Panc1 (cell line): Measurements from ENCODE around the gene C12orf42. TPM values are rescaled to one million over a fixed set of nuclear protein-coding genes. Genes with fewer than 3 reads are reported as not detected.

ENCODE experiments used
- ATAC-seq: fragments of 200-7000 bp; cut with Tn5 transposase; 2 replicates; pipeline ENCODE4 v1.9.1; 2020; ENCODE audit warnings: mild to moderate bottlenecking, moderate library complexity
- BruUV-seq: library from RNA; stranded (reverse); fragments of 400-500 nt; replicated peaks from 2 replicates; lab custom pipeline; 2021; lab: Mats Ljungman, UMichigan
- CTCF ChIA-PET: fragments of 300-600 bp; sonication (Branson Sonifier 250); formaldehyde crosslinking; loops from one replicate; lab custom pipeline; 2022; ENCODE audit warnings: antibody characterized with exemption; lab: Charles Lee
- POLR2A ChIA-PET: fragments of 300-600 bp; sonication (Branson Sonifier 250); formaldehyde crosslinking; loops from one replicate; lab custom pipeline; 2022; ENCODE audit warnings: antibody characterized with exemption; lab: Charles Lee
- DNase-seq: peaks from one replicate; pipeline ENCODE4 v3.0.0-alpha.2; 2010; ENCODE audit warnings: low read depth, low spot score
- H3K27ac ChIP-seq: 2 replicates; pipeline ENCODE4 v1.5.1; 2011; ENCODE audit warnings: mild to moderate bottlenecking, low read length, inconsistent platforms
- H3K27me3 ChIP-seq: fragments of 200-500 bp; sonication (Bioruptor generic); 2 replicates; pipeline ENCODE4 v1.6.0; 2014; ENCODE audit warnings: low read length, inconsistent platforms; ENCODE audit not compliant: control insufficient read depth, insufficient read depth
- H3K36me3 ChIP-seq: fragments of 200-500 bp; sonication (Bioruptor generic); 2 replicates; pipeline ENCODE4 v1.5.1; 2014; ENCODE audit warnings: inconsistent platforms, mild to moderate bottlenecking, low read length, moderate library complexity; ENCODE audit not compliant: control insufficient read depth, insufficient read depth
- H3K4me1 ChIP-seq: 2 replicates; pipeline ENCODE4 v1.5.1; 2011; ENCODE audit warnings: inconsistent platforms, mild to moderate bottlenecking, low read length, moderate library complexity; ENCODE audit not compliant: control insufficient read depth, insufficient read depth
- H3K4me3 ChIP-seq, 2 experiments: 2 replicates each; pipeline ENCODE4 v1.5.1; 2011 to 2012; ENCODE audit warnings: low read depth in 2 of 2, low read length in 2 of 2, mild to moderate bottlenecking in 2 of 2, inconsistent platforms in 1 of 2, moderate library complexity in 1 of 2
- H3K9me3 ChIP-seq: fragments of 200-500 bp; sonication (Bioruptor generic); 2 replicates; pipeline ENCODE4 v1.5.1; 2014; ENCODE audit warnings: low read depth, mild to moderate bottlenecking, inconsistent platforms, low read length, moderate library complexity; ENCODE audit not compliant: control insufficient read depth, insufficient read depth
- CTCF ChIP-seq: fragments of 450-650 bp; IDR thresholded peaks from 2 replicates; pipeline ENCODE4 v1.5.1; 2017; ENCODE audit warnings: mild to moderate bottlenecking
- POLR2AphosphoS5 ChIP-seq: IDR thresholded peaks from 2 replicates; pipeline ENCODE4 v1.6.1; 2012; ENCODE audit warnings: mild to moderate bottlenecking, low read depth, low read length, moderate library complexity
- REST ChIP-seq, 2 experiments: IDR thresholded peaks; 2 replicates each; pipeline ENCODE4 v1.6.1; 2011 to 2012; ENCODE audit warnings: low read depth in 2 of 2, control low read depth in 1 of 2, low read length in 1 of 2, mild to moderate bottlenecking in 1 of 2, moderate library complexity in 1 of 2; ENCODE audit not compliant: insufficient read depth in 1 of 2
- SIN3A ChIP-seq: IDR thresholded peaks from 2 replicates; pipeline ENCODE4 v1.6.1; 2012; ENCODE audit warnings: low read depth, mild to moderate bottlenecking, low read length, moderate library complexity, borderline replicate concordance; ENCODE audit not compliant: insufficient read depth
- TCF7L2 ChIP-seq: IDR thresholded peaks from 2 replicates; pipeline ENCODE4 v1.6.1; 2011; ENCODE audit warnings: mild to moderate bottlenecking, low read depth, low read length, inconsistent platforms
- in situ Hi-C: cut with HindIII; loops from 2 replicates; pipeline ENCODE4 v1.10.0; 2016; ENCODE audit warnings: low sequenced_read_pairs, low pct_unique_long_range_greater_than_20kb
- intact Hi-C: fragments of 100-400 bp; cut with micrococcal nuclease; formaldehyde crosslinking; loops from one replicate; pipeline ENCODE4 v1.10.0; 2022; ENCODE audit not compliant: unreplicated experiment
- total RNA-seq: library from RNA; stranded (reverse); gene quantifications from one replicate; pipeline ENCODE4 v1.2.1, GENCODE V29; 2021; ENCODE audit not compliant: unreplicated experiment

C12orf42 gene
- total RNA-seq, 1 experiment from 2014 or later = not detected

GRCh38 chr12:103469719-103470118 is 26.0 kb downstream of the C12orf42 start:
- no TSS peak for BruUV-seq
- Histone ChIP-seq H3K27me3 (no peaks in the 10 kb centered on the region), H3K36me3 (no peaks in the 10 kb centered on the region), H3K27ac (no peak overlapping the region), H3K4me3 (no peak overlapping the region), H3K4me1 (no peaks in the 10 kb centered on the region), H3K9me3 (no peaks in the 10 kb centered on the region)
- intact Hi-C loops (no loop called here), in situ Hi-C loops (no loop called here)
- no peak for ATAC-seq
- TF ChIP-seq SIN3A (no peak), REST (IDR thresholded peaks at IDR 0.05; ENCODE audit: insufficient read depth in 1 of 2, low read depth in 2 of 2, low read length in 1 of 2) (no peak), POLR2AphosphoS5 (no peak), TCF7L2 (no peak)
- DNase-seq = no peak
- ChIA-PET CTCF (no interaction called here), POLR2A (no interaction called here)

GRCh38 chr12:103468837-103469236 is 26.9 kb downstream of the C12orf42 start:
- intact Hi-C loops = no loop called here
- CTCF ChIA-PET = no interaction called here
- POLR2A ChIA-PET = no interaction called here
- H3K27ac ChIP-seq = no peak overlapping the region
- no peaks in the 10 kb centered on the region for H3K36me3 ChIP-seq
- in situ Hi-C loops = no loop called here
- no peak for ATAC-seq
- no peaks in the 10 kb centered on the region for H3K9me3 ChIP-seq
- TF ChIP-seq POLR2AphosphoS5 (no peak), REST (IDR thresholded peaks at IDR 0.05; ENCODE audit: insufficient read depth in 1 of 2, low read depth in 2 of 2, low read length in 1 of 2) (no peak), SIN3A (no peak), TCF7L2 (no peak), CTCF (no peak)
- H3K4me1 ChIP-seq = no peaks in the 10 kb centered on the region
- no peak for DNase-seq
- no TSS peak for BruUV-seq
- no peak overlapping the region for H3K4me3 ChIP-seq
- no peaks in the 10 kb centered on the region for H3K27me3 ChIP-seq
